IMR-90 (cell line): ENCODE results near the gene RHOH. TPM values are rescaled to one million over a fixed set of nuclear protein-coding genes. Genes with fewer than 3 reads are reported as not detected.

ENCODE experiments used
- ATAC-seq: fragments of 200-7000 bp; cut with Tn5 transposase; 2 replicates; pipeline ENCODE4 v1.9.1; 2020; ENCODE audit warnings: low read depth, mild to moderate bottlenecking, moderate library complexity
- BruUV-seq: library from RNA; stranded (reverse); fragments of 400-500 nt; replicated peaks from 2 replicates; lab custom pipeline; 2021; lab: Mats Ljungman, UMichigan
- CTCF ChIA-PET: fragments of 300-600 bp; formaldehyde crosslinking; extraction: SDS; loops from one replicate; lab custom pipeline; 2021; ENCODE audit warnings: antibody characterized with exemption; lab: Yijun Ruan, JAX
- POLR2A ChIA-PET: fragments of 300-600 bp; sonication (Branson Sonifier 250); formaldehyde crosslinking; loops from one replicate; lab custom pipeline; 2022; ENCODE audit warnings: antibody characterized with exemption; ENCODE audit not compliant: unreplicated experiment; lab: Charles Lee
- DNase-seq: peaks from one replicate; pipeline ENCODE4 v3.0.0; 2013
- H2AFZ ChIP-seq: replicated peaks from 2 replicates; pipeline ENCODE3; 2013; ENCODE audit warnings: low read length, mild to moderate bottlenecking; ENCODE audit not compliant: poor library complexity
- H2AK5ac ChIP-seq: 2 replicates; pipeline ENCODE4 v1.6.1; 2013; ENCODE audit warnings: low read depth, low read length, inconsistent platforms
- H2AK9ac ChIP-seq: replicated peaks from 2 replicates; pipeline ENCODE3; 2013; ENCODE audit warnings: mild to moderate bottlenecking, low read depth, low read length, moderate library complexity; ENCODE audit not compliant: poor library complexity
- H2BK120ac ChIP-seq: 2 replicates; pipeline ENCODE4 v1.6.1; 2013; ENCODE audit warnings: low read depth, low read length, inconsistent platforms
- H2BK15ac ChIP-seq: 3 replicates; pipeline ENCODE4 v1.6.1; 2013; ENCODE audit warnings: low read depth, low read length, inconsistent platforms
- H2BK20ac ChIP-seq: 2 replicates; pipeline ENCODE4 v1.6.1; 2013; ENCODE audit warnings: low read depth, mild to moderate bottlenecking, inconsistent platforms, low read length, moderate library complexity
- H2BK5ac ChIP-seq: 2 replicates; pipeline ENCODE4 v1.6.1; 2013; ENCODE audit warnings: mild to moderate bottlenecking, low read depth, low read length, inconsistent platforms; ENCODE audit not compliant: poor library complexity, severe bottlenecking
- H3K14ac ChIP-seq: replicated peaks from 2 replicates; pipeline ENCODE4 v1.6.1; 2013; ENCODE audit warnings: low read depth, low read length, inconsistent platforms
- H3K18ac ChIP-seq: 2 replicates; pipeline ENCODE4 v1.6.1; 2013; ENCODE audit warnings: low read depth, low read length, control low read depth
- H3K23ac ChIP-seq: 2 replicates; pipeline ENCODE4 v1.6.1; 2013; ENCODE audit warnings: low read depth, low read length, inconsistent platforms
- H3K27ac ChIP-seq: 2 replicates; pipeline ENCODE4 v1.5.1; 2013; ENCODE audit warnings: mild to moderate bottlenecking, control low read depth, low read length; ENCODE audit not compliant: insufficient read depth
- H3K27me3 ChIP-seq: 2 replicates; pipeline ENCODE4 v1.6.1; 2013; ENCODE audit warnings: low read length; ENCODE audit not compliant: control insufficient read depth, insufficient read depth
- H3K36me3 ChIP-seq: 2 replicates; pipeline ENCODE4 v1.6.1; 2013; ENCODE audit warnings: low read length, mixed read lengths; ENCODE audit not compliant: control insufficient read depth, insufficient read depth
- H3K4ac ChIP-seq: 2 replicates; pipeline ENCODE4 v1.6.1; 2013; ENCODE audit warnings: low read depth, low read length, inconsistent platforms
- H3K4me1 ChIP-seq: 2 replicates; pipeline ENCODE4 v1.6.1; 2013; ENCODE audit warnings: low read length, mixed read lengths; ENCODE audit not compliant: control insufficient read depth, insufficient read depth
- H3K4me2 ChIP-seq: 2 replicates; pipeline ENCODE4 v1.6.1; 2013; ENCODE audit warnings: low read depth, mild to moderate bottlenecking, control low read depth, low read length, moderate library complexity
- H3K4me3 ChIP-seq: 2 replicates; pipeline ENCODE4 v1.5.1; 2013; ENCODE audit warnings: low read depth, mild to moderate bottlenecking, control low read depth, low read length, moderate library complexity; ENCODE audit not compliant: insufficient read depth
- H3K56ac ChIP-seq: 2 replicates; pipeline ENCODE4 v1.6.1; 2013; ENCODE audit warnings: low read length, inconsistent platforms; ENCODE audit not compliant: insufficient read depth; ENCODE audit errors: extremely low read depth
- H3K79me1 ChIP-seq, 2 experiments: 2 replicates each; pipeline ENCODE4 v1.6.1; 2013; ENCODE audit warnings: low read length in 2 of 2, inconsistent platforms in 1 of 2, low read depth in 1 of 2
- H3K9ac ChIP-seq: 2 replicates; pipeline ENCODE4 v1.6.1; 2013; ENCODE audit warnings: low read depth, low read length, control low read depth
- H3K9me1 ChIP-seq: 2 replicates; pipeline ENCODE4 v1.6.1; 2013; ENCODE audit warnings: low read length, inconsistent platforms; ENCODE audit not compliant: insufficient read depth
- H3K9me3 ChIP-seq: 2 replicates; pipeline ENCODE4 v1.6.1; 2013; ENCODE audit warnings: low read length; ENCODE audit not compliant: control insufficient read depth, insufficient read depth
- H4K20me1 ChIP-seq: 2 replicates; pipeline ENCODE4 v1.6.1; 2013; ENCODE audit warnings: low read length, inconsistent platforms; ENCODE audit not compliant: insufficient read depth
- H4K5ac ChIP-seq: 2 replicates; pipeline ENCODE4 v1.6.1; 2013; ENCODE audit warnings: mild to moderate bottlenecking, low read depth, low read length, control low read depth
- H4K8ac ChIP-seq, 2 experiments: 2 replicates each; pipeline ENCODE4 v1.6.1; 2013; ENCODE audit warnings: low read depth in 2 of 2, low read length in 2 of 2, control low read depth in 1 of 2, inconsistent platforms in 1 of 2
- H4K91ac ChIP-seq: 2 replicates; pipeline ENCODE4 v1.6.1; 2013; ENCODE audit warnings: low read depth, low read length, inconsistent platforms; ENCODE audit not compliant: insufficient read depth
- CHD1 ChIP-seq: IDR thresholded peaks from 2 replicates; pipeline ENCODE4 v1.6.1; 2012; ENCODE audit warnings: low read depth, low read length, improper control_type of control experiment
- MAFK ChIP-seq: IDR thresholded peaks from 2 replicates; pipeline ENCODE4 v1.6.1; 2012; ENCODE audit warnings: low read depth, low read length, improper control_type of control experiment
- RCOR1 ChIP-seq: IDR thresholded peaks from 2 replicates; pipeline ENCODE4 v1.6.1; 2012; ENCODE audit warnings: mild to moderate bottlenecking, low read length, improper control_type of control experiment; ENCODE audit not compliant: insufficient replicate concordance
- RFX5 ChIP-seq: IDR thresholded peaks from 2 replicates; pipeline ENCODE4 v1.8.0; 2012; ENCODE audit warnings: low read depth, mild to moderate bottlenecking, low read length, moderate library complexity
- WGBS, 2 experiments: methylation state at CpG; one replicate each; pipeline versions ENCODE4 v1.1.5 to v1.1.7; 2013; ENCODE audit warnings: missing lambda C conversion rate in 2 of 2; ENCODE audit not compliant: insufficient read length in 1 of 2; ENCODE audit errors: extremely low coverage in 2 of 2; 5-methylcytosine and 5-hydroxymethylcytosine counted together
- dilution Hi-C: fragments of 300-500 bp; cut with HindIII; formaldehyde crosslinking; loops from one replicate; pipeline ENCODE4 v1.14.3; 2018; ENCODE audit warnings: low sequenced_read_pairs; ENCODE audit not compliant: unreplicated experiment
- in situ Hi-C: fragments of 300-500 bp; cut with MboI; formaldehyde crosslinking; loops from 3 replicates; pipeline ENCODE4 v1.14.3; 2019; ENCODE audit warnings: low sequenced_read_pairs, inconsistent platforms, mixed read lengths
- intact Hi-C: fragments of 100-400 bp; cut with micrococcal nuclease; formaldehyde crosslinking; loops from 2 replicates; pipeline ENCODE4 v1.10.0; 2022
- polyA plus RNA-seq, 3 experiments: library from polyadenylated mRNA; depleted of rRNA; stranded (reverse); fragments of >200 nt; gene quantifications; 2 replicates each; pipeline ENCODE4 v1.2.3, GENCODE V29; 2012; ENCODE audit warnings: low replicate concordance in 1 of 3
- total RNA-seq: library from RNA; depleted of rRNA; stranded (reverse); fragments of >200 nt; gene quantifications from 2 replicates; pipeline ENCODE4 v1.2.3, GENCODE V29; 2012
- TF ChIP-seq, protein P1 (sequence below): fragments of 150-350 bp; IDR thresholded peaks from 2 replicates; pipeline ENCODE4 v1.6.1; 2017; ENCODE audit warnings: mild to moderate bottlenecking, antibody characterized with exemption, low read length, low read depth

RHOH gene
- total and polyA plus RNA-seq, 2 of the 4 experiments (the other 2 are of a cell fraction), result not detected

DNA sequence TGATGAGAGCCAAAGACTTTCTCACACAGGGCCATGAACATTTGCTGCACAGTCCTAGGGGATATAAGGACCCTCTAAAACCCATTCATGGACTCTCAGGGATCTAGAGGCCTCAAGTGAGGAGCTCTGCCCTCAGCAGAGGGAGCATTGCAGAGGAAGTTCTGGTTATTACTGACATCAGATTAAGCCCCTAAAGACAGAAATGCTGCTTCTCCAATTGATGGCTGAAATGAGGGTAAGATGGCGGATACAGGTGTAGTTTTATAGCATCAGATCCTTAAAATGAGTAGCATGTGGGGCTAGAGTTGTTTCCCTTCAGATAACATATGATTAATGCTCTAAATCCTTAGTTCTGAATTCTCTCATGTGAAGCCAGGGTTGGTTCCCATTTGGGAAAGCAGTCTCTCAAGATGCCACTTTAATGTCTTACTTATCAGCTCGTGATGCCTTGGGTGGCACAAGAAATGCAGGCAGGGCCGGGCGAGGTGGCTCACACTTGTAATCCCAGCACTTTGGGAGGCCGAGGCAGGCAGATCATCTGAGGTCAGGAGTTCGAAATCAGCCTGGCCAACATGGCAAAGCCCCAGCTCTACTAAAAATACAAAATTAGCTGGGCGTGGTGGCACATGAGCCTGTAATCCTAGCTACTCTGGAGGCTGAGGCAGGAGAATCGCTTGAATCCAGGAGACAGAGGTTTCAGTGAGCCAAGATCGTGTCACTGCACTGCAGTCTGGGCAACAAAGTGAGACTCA is 7.9 kb downstream of the RHOH start:
- Histone ChIP-seq H2BK5ac (no peak overlapping the region), H2BK120ac (no peak overlapping the region), H2AK9ac (no peak overlapping the region), H3K79me1 (no peaks in the 10 kb centered on the region), H2AFZ (no peak overlapping the region), H3K27ac (no peak overlapping the region), H4K20me1 (no peaks in the 10 kb centered on the region), H4K91ac (no peak overlapping the region), H3K14ac (no peak overlapping the region), H4K8ac (no peak overlapping the region), H3K9ac (no peak overlapping the region), H3K4me3 (no peak overlapping the region), H4K5ac (no peak overlapping the region), H3K4me1 (no peaks in the 10 kb centered on the region), H3K27me3 (peaks cover 2% of the 10 kb centered on the region), H2BK20ac (no peak overlapping the region), H3K23ac (no peak overlapping the region), H3K4ac (no peak overlapping the region), H3K18ac (no peak overlapping the region), H3K9me3 (no peaks in the 10 kb centered on the region), H2BK15ac (no peak overlapping the region), H3K36me3 (no peaks in the 10 kb centered on the region), H3K9me1 (no peaks in the 10 kb centered on the region; the same call in 1 of the 2 replicates), H3K56ac (no peak overlapping the region), H2AK5ac (no peak overlapping the region), H3K4me2 (no peak overlapping the region)
- no TSS peak for BruUV-seq
- DNase-seq (no peak), ATAC-seq (no peak)
- dilution Hi-C loops (no loop called here), in situ Hi-C loops (no loop called here), intact Hi-C loops (no loop called here)
- CTCF ChIA-PET, result no interaction called here
- TF ChIP-seq MAFK (no peak), RCOR1 (no peak), CHD1 (no peak), RFX5 (no peak)
- TF ChIP-seq, protein P1, sequence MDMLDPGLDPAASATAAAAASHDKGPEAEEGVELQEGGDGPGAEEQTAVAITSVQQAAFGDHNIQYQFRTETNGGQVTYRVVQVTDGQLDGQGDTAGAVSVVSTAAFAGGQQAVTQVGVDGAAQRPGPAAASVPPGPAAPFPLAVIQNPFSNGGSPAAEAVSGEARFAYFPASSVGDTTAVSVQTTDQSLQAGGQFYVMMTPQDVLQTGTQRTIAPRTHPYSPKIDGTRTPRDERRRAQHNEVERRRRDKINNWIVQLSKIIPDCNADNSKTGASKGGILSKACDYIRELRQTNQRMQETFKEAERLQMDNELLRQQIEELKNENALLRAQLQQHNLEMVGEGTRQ, result no peak
- POLR2A ChIA-PET, result no interaction called here
- 73% methylated on average over 7 of the region's 9 CpGs; no CpG with 5 or more reads in 1 of the 2 experiments for WGBS, 2 experiments
